NCI-H69 (cell line): ENCODE results near the gene LRRC41.
"Not testable (repeated sequence)": the region's sequence is repeated elsewhere in the genome, so short reads cannot be mapped to it uniquely, and the experiment has no call there.

Experiments
- DNase-seq: peaks from one replicate; lab custom pipeline; 2025; lab: John Stamatoyannopoulos, UW

The LRRC41 gene

DNA sequence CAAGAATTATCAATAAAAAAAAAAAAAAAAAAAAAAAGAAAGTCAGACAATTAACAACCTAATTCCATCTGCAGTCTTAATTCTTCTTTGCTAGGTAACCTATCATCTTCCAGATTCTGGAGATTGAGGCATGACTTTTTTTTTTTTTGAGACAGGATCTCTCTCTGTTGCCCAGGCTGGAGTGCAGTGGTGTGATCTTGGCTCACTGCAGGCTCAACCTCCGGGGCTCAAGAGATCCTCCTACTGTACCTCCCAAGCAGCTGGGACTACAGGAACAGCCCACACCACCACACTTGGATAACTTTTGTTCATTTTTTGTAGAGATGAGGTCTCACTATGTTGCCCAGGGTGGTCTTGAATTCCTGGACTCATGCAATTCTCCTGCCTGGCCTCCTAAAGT lies 60.5 kb downstream of the LRRC41 start:
- no peak for DNase-seq

- not testable (repeated sequence) for DNase-seq
Measured at GRCh38 chr1:46241733-46242132, 61.7 kb downstream of the LRRC41 start.

GRCh38 chr1:46238865-46239264 lies 64.6 kb downstream of the LRRC41 start:
- not testable (repeated sequence) for DNase-seq

DNA sequence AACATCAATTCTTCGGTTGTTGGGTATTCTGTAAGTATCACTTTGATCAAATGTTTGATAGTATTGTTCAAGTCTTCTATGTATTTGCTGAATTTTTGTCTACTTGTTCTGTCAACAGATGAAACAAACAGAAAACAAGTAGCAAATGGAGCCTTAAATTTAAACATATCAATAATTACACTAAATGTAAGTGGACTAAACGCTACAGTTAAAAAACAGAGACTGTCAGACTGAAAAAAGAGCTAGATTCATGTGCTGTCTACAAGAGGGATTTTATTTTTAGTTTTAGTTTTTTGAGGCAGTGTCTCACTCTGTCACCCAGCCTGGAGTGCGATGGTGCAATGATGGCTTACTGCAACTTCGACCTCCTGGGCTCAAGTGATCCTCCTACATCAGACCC lies 66.5 kb downstream of the LRRC41 start:
- no peak for DNase-seq

DNA sequence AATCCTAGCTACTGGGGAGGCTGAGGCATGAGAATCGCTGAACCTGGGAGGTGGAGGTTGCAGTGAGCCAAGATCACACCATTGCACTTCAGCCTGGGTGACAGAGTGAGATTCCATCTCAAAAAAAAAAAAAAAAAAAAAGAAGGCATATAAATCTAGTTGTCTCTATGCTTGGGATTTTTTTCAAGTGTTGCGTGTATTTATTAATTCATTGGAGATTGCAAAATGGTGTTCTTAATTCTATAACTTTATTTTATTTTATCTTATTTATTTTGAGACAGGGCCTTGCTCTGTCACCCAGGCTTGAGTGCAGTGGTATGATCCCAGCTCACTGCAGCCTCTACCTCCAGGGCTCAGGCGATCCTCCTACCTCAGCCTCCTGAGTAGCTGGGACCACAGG lies 72.2 kb downstream of the LRRC41 start:
- not testable (repeated sequence) for DNase-seq
